ENCODE data around the gene ALKAL2. TPM values are rescaled to one million over a fixed set of nuclear protein-coding genes. Genes with fewer than 3 reads are reported as not detected.
A peak's percentile ranks its signal among the peaks of the same experiment; 100 is the strongest.

The ALKAL2 gene
- total RNA-seq, 1 donor, result not detected

DNA sequence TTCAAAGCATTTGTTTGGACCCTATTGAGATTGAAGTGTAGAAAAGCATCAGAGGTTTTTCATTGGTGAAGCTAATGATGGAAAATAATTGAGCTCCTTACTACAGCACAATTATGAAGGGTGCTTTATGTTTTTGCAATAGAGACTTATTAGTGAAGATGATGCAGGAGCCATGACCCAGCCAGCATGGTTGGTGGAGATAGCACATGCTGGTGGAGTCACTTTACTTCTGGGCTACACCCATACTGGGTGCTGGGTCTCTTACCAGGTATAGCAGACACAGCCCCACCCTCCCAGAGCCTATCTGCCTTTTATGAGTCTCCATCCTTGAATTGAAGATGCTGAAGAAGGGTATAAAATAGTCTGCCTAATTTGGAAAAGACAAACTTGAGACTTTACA, 19.6 kb downstream of the ALKAL2 start:
- Histone ChIP-seq H3K4me3 (ENCODE audit: low read length) (no peak overlapping the region), H3K9me3 (ENCODE audit: low read depth, low read length) (no peaks in the 10 kb centered on the region), H3K27me3 (ENCODE audit: insufficient read depth, low read length) (no peaks in the 10 kb centered on the region), H3K4me1 (ENCODE audit: insufficient read depth, low read length) (peaks cover 37% of the 10 kb centered on the region)

GRCh38 chr2:264493-265468, 23.1 kb downstream of the ALKAL2 start, which contains the start of gene ACP1:
ACP1 (plus strand) TSS chr2:264947; CDS start chr2:264965, 18 bp downstream.
- Histone ChIP-seq H3K9me3 (ENCODE audit: low read depth, low read length) (no peaks in the 10 kb centered on the region), H3K4me3 (ENCODE audit: low read length) (peak within 1 kb of the TSS; percentile 61), H3K27me3 (ENCODE audit: insufficient read depth, low read length) (no peaks in the 10 kb centered on the region), H3K4me1 (ENCODE audit: insufficient read depth, low read length) (peaks cover 38% of the 10 kb centered on the region)

GRCh38 chr2:263774-264492, 24.0 kb downstream of the ALKAL2 start, which contains the start of gene SH3YL1:
SH3YL1 (minus strand) TSS chr2:264032; CDS start chr2:263984, 48 bp downstream.
- Histone ChIP-seq H3K4me3 (ENCODE audit: low read length) (peak within 1 kb of the TSS; percentile 61), H3K27me3 (ENCODE audit: insufficient read depth, low read length) (no peaks in the 10 kb centered on the region), H3K4me1 (ENCODE audit: insufficient read depth, low read length) (peaks cover 33% of the 10 kb centered on the region), H3K9me3 (ENCODE audit: low read depth, low read length) (no peaks in the 10 kb centered on the region)

DNA sequence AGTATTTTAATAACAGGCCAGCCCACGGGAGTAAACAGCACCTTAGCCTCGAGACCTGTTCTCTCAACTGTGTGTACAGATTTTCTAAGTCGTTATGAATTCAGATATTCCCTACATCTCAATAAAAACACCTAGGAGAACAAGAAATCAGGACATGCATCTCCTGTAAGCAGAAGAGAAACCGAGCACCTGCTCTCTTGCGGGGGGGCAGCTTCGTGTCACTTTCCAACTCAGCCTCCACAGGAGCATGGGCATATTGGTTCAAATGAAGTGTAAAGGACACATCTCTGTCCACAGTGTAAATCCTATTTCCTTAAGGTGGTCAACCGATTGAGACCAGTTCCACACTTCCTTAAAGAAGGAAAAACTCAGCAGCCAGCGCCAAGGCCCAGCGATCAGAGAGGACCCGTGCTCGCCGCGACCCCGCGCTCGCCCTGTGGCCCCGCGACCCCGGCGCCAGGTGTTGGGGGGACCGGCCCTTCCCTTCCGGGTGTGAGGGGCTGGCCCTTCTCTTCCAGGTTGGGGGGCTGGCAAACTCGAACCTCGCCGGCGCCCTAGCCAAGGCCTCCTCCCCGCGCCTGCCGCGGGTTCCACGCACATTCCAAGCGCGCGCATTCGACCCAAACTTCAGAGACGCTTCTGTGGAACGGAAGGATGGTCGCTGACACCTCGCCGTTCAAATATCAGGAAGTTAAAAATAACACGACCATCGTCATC, 24.7 kb downstream of the ALKAL2 start:
- H3K4me3 ChIP-seq (ENCODE audit: low read length), result peak overlapping the region; percentile 61
- H3K27me3 ChIP-seq (ENCODE audit: insufficient read depth, low read length), result no peaks in the 10 kb centered on the region
- no peaks in the 10 kb centered on the region for H3K9me3 ChIP-seq (ENCODE audit: low read depth, low read length)
- peaks cover 33% of the 10 kb centered on the region for H3K4me1 ChIP-seq (ENCODE audit: insufficient read depth, low read length)

- H3K4me3 ChIP-seq (ENCODE audit: low read length), result no peak overlapping the region
- no peaks in the 10 kb centered on the region for H3K27me3 ChIP-seq (ENCODE audit: insufficient read depth, low read length)
- H3K9me3 ChIP-seq (ENCODE audit: low read depth, low read length), result no peaks in the 10 kb centered on the region
- peaks cover 30% of the 10 kb centered on the region for H3K4me1 ChIP-seq (ENCODE audit: insufficient read depth, low read length)
Measured at GRCh38 chr2:262117-262516, 25.8 kb downstream of the ALKAL2 start.

- Histone ChIP-seq H3K4me1 (ENCODE audit: insufficient read depth, low read length) (peaks cover 17% of the 10 kb centered on the region), H3K27me3 (ENCODE audit: insufficient read depth, low read length) (no peaks in the 10 kb centered on the region), H3K4me3 (ENCODE audit: low read length) (no peak overlapping the region), H3K9me3 (ENCODE audit: low read depth, low read length) (no peaks in the 10 kb centered on the region)
Measured at GRCh38 chr2:260507-261161, 27.3 kb downstream of the ALKAL2 start.

GRCh38 chr2:259789-260331, 28.0 kb downstream of the ALKAL2 start:
- peaks cover 11% of the 10 kb centered on the region for H3K4me1 ChIP-seq (ENCODE audit: insufficient read depth, low read length)
- no peaks in the 10 kb centered on the region for H3K9me3 ChIP-seq (ENCODE audit: low read depth, low read length)
- H3K27me3 ChIP-seq (ENCODE audit: insufficient read depth, low read length), result no peaks in the 10 kb centered on the region
- no peak overlapping the region for H3K4me3 ChIP-seq (ENCODE audit: low read length)

DNA sequence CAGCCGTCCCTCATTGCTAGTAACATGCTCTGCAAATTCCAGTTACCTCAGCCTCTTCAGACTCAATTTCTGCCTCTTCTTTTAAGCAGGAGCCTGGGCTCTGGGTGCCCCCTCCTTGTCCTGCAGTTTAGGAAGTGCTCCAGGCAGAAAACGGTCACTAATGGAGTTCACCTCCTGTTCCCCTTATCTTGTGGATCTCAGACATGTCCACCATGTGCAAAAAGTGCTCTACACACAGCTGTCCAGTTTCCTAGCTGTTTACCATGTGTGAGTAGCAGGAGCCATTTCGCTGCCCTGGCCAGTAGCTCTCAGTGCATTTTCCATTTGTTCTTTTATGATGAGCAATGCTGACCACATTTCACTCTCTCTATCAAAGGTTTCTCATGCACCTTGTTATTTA, 29.0 kb downstream of the ALKAL2 start:
- no peaks in the 10 kb centered on the region for H3K27me3 ChIP-seq (ENCODE audit: insufficient read depth, low read length)
- no peaks in the 10 kb centered on the region for H3K9me3 ChIP-seq (ENCODE audit: low read depth, low read length)
- H3K4me3 ChIP-seq (ENCODE audit: low read length), result no peak overlapping the region
- H3K4me1 ChIP-seq (ENCODE audit: insufficient read depth, low read length), result peaks cover 9% of the 10 kb centered on the region

DNA sequence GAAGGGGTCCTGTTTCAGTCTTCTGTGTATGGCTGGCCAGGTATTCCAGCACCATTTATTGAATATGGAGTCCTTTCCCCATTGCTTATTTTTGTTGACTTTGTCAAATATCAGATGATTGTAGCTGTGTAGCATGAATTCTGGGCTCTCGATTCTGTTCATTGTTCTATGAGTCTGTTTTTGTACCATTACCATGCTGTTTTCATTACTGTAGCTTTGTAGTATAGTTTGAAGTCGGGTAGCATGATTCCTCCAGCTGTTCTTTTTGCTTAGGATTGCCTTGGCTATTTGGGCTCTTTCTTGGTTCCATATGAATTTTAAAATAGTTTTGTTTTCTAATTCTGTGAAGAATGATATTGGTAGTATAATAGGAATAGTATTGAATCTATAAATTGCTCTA, 30.0 kb downstream of the ALKAL2 start:
- no peaks in the 10 kb centered on the region for H3K9me3 ChIP-seq (ENCODE audit: low read depth, low read length)
- H3K4me1 ChIP-seq (ENCODE audit: insufficient read depth, low read length), result no peaks in the 10 kb centered on the region
- no peak overlapping the region for H3K4me3 ChIP-seq (ENCODE audit: low read length)
- H3K27me3 ChIP-seq (ENCODE audit: insufficient read depth, low read length), result no peaks in the 10 kb centered on the region

DNA sequence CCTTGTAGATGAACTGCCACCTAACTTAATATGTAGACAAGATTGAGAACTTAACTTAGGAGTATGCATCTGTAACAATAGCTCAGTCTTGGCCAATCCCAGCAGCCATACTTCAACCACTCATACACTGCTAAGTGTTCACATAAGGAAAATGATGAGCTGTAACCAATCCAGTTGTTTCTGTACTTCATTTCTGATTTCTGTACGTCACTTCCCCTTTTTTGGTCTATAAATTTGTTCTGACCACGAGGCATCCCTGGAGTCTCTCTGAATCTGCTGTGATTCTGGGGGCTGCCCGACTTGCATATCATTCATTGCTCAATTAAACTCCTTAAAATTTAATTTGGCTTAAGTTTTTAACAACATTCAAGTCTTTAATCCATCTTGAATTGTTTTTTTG, 30.5 kb downstream of the ALKAL2 start:
- Histone ChIP-seq H3K4me1 (ENCODE audit: insufficient read depth, low read length) (no peaks in the 10 kb centered on the region), H3K27me3 (ENCODE audit: insufficient read depth, low read length) (no peaks in the 10 kb centered on the region), H3K4me3 (ENCODE audit: low read length) (no peak overlapping the region), H3K9me3 (ENCODE audit: low read depth, low read length) (no peaks in the 10 kb centered on the region)

GRCh38 chr2:256094-256493, 31.8 kb downstream of the ALKAL2 start:
- Histone ChIP-seq H3K4me3 (ENCODE audit: low read length) (no peak overlapping the region), H3K27me3 (ENCODE audit: insufficient read depth, low read length) (no peaks in the 10 kb centered on the region), H3K9me3 (ENCODE audit: low read depth, low read length) (no peaks in the 10 kb centered on the region), H3K4me1 (ENCODE audit: insufficient read depth, low read length) (no peaks in the 10 kb centered on the region)

DNA sequence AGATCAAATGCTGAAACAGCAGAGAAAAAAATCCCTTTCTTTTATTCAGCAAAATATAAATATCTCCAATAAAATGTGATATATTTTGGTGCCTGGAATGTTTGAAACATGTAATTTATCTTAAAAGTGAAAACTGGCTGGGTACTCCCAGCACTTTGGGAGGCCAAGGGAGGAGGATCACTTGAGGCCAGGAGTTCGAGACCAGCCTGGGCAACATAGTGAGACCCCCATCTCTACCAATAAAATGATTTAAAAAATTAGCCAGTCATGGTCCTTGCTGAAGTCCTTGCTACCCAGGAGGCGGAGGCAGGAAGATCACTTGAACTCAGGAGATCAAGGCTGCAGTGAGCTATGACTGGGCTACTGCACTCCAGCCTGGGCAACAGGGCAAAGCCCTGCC, 32.7 kb downstream of the ALKAL2 start:
- Histone ChIP-seq H3K27me3 (ENCODE audit: insufficient read depth, low read length) (no peaks in the 10 kb centered on the region), H3K9me3 (ENCODE audit: low read depth, low read length) (no peaks in the 10 kb centered on the region), H3K4me3 (ENCODE audit: low read length) (no peak overlapping the region), H3K4me1 (ENCODE audit: insufficient read depth, low read length) (no peaks in the 10 kb centered on the region)

- H3K4me1 ChIP-seq (ENCODE audit: insufficient read depth, low read length), result no peaks in the 10 kb centered on the region
- H3K9me3 ChIP-seq (ENCODE audit: low read depth, low read length), result no peaks in the 10 kb centered on the region
- H3K27me3 ChIP-seq (ENCODE audit: insufficient read depth, low read length), result no peaks in the 10 kb centered on the region
- H3K4me3 ChIP-seq (ENCODE audit: low read length), result no peak overlapping the region
Measured at GRCh38 chr2:254241-254640, 33.6 kb downstream of the ALKAL2 start.

GRCh38 chr2:253202-253638, 34.7 kb downstream of the ALKAL2 start:
- H3K27me3 ChIP-seq (ENCODE audit: insufficient read depth, low read length), result no peaks in the 10 kb centered on the region
- no peaks in the 10 kb centered on the region for H3K4me1 ChIP-seq (ENCODE audit: insufficient read depth, low read length)
- no peak overlapping the region for H3K4me3 ChIP-seq (ENCODE audit: low read length)
- no peaks in the 10 kb centered on the region for H3K9me3 ChIP-seq (ENCODE audit: low read depth, low read length)

Measured in mononuclear cell (primary cell).